SK-N-SH treated with all-trans-retinoic acid at 6 μM for 48 hours (cell line): ENCODE results near the gene KIF24.

Source experiments
- CREB5 ChIP-seq: fragments of 250-450 bp; sonication (Bioruptor Pico); IDR thresholded peaks from 2 replicates; pipeline ENCODE4 v1.5.1; 2020; ENCODE audit warnings: low read depth, mild to moderate bottlenecking, moderate library complexity
- ZFP3 ChIP-seq: fragments of 250-450 bp; sonication (Bioruptor Pico); IDR thresholded peaks from 2 replicates; pipeline ENCODE4 v1.5.0; 2020; ENCODE audit warnings: mild to moderate bottlenecking, moderate library complexity
- ZNF70 ChIP-seq: fragments of 450-650 bp; formaldehyde crosslinking; IDR thresholded peaks from 2 replicates; pipeline ENCODE4 v1.5.0; 2020; ENCODE audit warnings: mild to moderate bottlenecking, moderate library complexity

GRCh38 chr9:34317436-34317835, 11.6 kb downstream of the KIF24 start:
- TF ChIP-seq ZFP3 (CRISPR knock-in tag), result no peak
- no peak for TF ChIP-seq ZNF70 (CRISPR knock-in tag)
- no peak for TF ChIP-seq CREB5 (CRISPR knock-in tag)
